ELR (cell line): ENCODE results near the gene CNST.

Experiments
- DNase-seq: peaks from one replicate; pipeline ENCODE4 v3.0.0-alpha.2; 2015; ENCODE audit warnings: low read depth

The CNST gene

DNA sequence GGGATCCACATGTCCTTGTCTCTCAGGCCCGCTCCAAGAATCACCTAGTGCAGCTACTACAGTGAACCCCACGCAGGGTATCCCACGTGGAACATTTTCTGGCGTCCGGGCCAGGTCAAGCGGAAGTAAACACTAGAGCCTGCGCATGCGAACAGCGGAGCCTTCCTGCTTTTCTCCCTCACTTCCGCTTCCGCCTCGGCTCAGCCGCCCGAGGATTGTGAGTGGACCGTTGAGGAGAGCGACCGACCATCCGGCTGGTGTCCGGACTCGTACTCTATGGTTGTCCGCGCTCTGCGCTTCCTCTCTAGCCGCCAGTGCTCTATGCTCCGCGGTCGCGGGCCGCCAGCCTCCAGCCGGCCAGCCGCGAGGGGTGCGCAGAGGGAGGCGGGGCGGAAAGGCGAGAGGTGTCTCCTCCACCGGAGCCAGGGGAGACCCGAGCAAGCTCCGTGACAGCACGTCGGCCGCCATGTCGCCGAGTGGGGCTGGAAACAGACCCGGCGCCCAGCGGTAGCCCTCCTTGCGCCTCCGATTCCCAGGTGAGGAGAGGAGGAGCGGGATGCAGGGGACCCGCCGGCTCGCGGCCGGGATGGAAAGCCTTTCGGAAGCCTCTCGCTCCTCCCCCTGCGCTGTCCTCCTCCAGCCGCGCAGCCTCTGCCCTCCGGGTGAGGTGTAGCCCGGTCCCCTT lies at the start of gene CNST, which contains the start of gene TFB2M:
Gene CNST, plus strand, starts transcription at position 329 of the 685 bp plus-strand sequence. CDS start 25,107 bp downstream, outside the sequence.
Gene TFB2M, minus strand, starts transcription at position 134 of the 685 bp plus-strand sequence. Its CDS starts 123 bp downstream, at position 11.
- peak; percentile 99 for DNase-seq

DNA sequence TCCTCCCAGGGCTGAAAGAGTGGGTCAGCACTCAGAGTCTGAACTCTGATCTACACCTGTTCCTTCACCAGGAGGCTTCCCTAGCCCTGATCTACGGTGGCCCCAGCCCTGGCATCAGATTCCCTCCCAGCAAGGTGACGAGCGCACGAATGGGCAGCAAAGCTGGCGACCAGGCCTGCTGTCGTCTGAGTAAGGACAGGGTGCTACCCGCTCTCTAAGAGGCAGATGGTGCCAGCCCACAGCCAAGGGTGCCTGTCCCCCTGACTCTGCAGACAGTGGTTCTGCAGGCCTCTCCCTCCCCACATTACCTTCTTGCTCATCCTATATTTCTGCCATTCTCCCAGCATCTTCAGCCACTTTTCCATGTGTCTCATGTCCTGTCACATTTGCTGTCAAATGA lies 48.9 kb upstream of the CNST start:
- DNase-seq: no peak

GRCh38 chr1:246518456-246519205 lies 47.6 kb upstream of the CNST start:
- DNase-seq: no peak

- DNase-seq: no peak
Observed at GRCh38 chr1:246519514-246519913, 46.7 kb upstream of the CNST start.

GRCh38 chr1:246526380-246526779 lies 39.9 kb upstream of the CNST start:
- DNase-seq: no peak

GRCh38 chr1:246526915-246527314 lies 39.3 kb upstream of the CNST start:
- DNase-seq: no peak

DNA sequence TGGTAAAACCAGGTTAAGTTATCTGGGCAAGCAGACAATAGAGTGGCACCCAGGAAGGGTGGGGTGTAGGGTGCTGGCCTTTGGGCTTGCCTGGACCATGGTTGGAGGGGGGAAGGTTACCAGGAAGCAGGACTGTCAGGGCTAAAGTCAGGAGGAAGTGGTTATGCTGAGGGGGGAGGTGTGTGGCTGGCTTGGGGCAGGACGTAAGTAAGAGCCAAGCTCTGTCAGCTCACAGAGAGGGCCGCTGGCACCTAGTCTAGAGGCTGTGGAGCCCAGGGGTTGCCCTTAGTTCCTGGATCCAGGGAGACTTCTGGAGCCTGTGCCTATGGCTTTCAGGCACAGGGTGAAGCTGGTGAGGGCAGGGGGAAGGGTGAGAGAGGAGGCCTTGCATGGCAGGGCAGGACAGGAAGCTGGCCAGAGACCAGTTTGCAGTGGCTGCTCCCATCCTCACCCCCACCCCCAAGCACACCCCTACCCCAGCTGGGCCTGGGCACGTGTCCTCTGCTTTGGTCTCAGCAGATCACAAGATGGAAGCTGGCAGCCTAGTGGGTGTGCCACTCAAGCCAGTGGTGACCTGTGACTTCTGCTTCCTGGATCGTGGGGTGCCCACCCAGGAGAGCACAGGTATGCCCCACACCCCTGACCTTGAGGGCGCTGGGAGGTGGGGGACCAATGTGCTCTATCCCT lies 38.7 kb upstream of the CNST start:
- DNase-seq: no peak

GRCh38 chr1:246528933-246529731 lies 37.1 kb upstream of the CNST start:
- no peak for DNase-seq

DNA sequence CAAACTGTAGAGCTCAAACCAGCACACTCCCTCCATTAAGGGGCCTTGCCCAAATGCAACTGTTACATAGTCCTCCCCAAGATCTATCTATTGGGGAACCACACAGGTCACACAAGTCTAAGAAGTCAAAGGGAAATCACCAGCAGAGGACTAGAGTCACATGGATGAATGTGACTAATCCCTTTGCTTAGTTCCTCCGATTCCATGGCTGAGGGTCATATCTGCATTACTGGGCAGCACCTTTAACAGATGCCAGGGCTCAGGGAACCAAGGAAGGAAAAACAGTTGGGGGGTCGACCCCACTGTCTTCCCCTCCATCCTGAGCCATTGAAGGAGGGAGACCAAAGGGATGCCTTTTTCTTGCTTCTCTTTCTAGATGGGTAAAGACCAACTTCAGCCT lies 35.8 kb upstream of the CNST start:
- no peak for DNase-seq

DNA sequence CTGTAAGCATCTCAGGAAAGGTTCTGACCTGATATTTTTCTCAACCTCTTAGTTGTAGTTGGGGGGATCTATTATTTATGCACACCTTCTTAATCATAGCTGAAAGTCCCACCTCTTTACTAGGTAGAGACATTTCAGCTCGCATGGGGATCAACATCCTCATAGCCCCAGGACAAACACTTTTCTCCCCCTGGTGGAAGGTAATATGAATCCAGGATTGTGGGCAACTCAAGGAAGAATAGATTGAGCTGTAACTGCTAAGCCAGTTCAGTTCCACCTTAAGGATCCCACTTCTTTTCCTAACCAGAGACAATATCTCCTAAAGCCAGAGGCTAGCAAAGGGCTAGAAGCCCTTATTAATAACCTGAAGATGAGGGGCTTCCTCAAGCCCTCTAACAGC lies 33.7 kb upstream of the CNST start:
- DNase-seq: peak; percentile 43

- no peak for DNase-seq
Observed at GRCh38 chr1:246533371-246533905, 32.8 kb upstream of the CNST start.

DNA sequence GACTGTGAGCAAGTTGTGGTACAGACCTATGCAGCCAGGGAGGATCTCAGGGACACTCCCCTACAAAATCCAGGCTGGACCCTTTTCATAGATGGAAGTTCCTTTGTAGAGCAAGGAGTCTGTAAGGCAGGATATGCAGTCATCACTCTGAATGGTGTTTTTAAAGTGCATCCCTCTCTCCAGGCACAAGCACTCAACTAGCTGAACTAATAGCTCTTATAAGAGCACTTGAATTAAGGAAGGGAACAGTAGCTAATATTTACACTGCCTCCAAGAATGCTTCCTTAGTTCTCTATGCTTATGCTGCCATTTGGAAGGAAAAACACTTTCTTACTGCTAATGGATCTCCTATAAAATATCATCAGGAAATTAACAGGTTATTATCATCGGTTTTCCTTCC lies 32.1 kb upstream of the CNST start:
- no peak for DNase-seq

DNA sequence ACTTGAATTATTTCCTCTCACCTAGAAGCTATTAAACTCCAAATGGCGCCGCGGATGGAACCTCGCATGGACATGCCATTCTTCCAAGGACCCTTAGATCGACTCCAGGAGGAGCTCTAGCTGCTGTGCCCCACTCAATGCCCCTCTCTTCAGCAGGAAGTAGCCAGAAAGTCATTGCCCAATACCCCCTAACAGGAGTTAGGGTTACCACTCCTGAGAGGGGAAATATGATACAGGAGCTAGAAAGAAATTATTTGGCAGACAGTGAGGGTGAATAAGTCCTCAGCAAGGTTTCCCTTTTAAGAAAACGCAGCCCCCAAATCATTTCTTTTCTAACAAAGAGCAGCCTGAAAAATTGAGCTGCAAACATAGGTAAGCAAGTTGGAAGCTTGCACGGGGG lies 28.8 kb upstream of the CNST start:
- no peak for DNase-seq

DNA sequence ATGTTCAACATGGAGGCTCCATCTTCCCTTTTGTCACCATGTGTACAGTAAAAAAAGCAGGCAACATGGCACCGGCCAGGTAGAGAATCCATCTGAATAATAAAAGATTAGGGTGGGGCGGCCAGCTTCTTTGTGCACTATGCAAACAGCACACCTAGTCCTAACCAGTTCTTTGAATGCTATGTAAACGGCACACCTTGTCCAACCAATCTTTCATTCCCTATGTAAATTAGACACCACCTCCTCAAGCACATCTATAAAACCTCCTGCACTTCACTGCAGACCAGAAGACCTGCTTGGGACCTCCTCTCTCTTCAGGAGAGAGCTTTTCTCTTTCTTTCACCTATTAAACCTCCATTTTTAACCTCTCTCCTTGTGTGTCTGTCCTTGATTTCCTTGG lies 28.4 kb upstream of the CNST start:
- no peak for DNase-seq

- no peak for DNase-seq
Observed at GRCh38 chr1:246540738-246541491, 25.3 kb upstream of the CNST start.

- DNase-seq: no peak
Observed at GRCh38 chr1:246544001-246544400, 22.3 kb upstream of the CNST start.

DNA sequence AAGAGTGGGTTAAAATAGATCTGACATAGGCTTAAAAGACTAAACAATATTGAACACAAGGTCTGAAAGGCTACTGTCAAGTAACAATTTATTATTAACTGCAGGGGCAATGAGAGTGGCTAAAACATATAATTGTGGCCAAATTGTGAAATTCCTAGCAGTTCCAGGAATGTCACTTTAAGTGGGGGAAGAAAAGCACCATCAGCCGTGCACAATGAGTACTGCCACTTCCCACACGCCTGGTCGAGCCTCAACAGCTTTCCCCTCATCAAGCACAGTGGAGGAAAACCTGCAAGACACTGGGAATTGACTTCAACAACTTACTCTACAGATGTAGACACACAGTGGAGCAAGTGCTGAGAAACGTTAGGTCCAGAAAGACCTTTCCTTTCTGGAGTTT lies 16.6 kb upstream of the CNST start:
- no peak for DNase-seq

DNA sequence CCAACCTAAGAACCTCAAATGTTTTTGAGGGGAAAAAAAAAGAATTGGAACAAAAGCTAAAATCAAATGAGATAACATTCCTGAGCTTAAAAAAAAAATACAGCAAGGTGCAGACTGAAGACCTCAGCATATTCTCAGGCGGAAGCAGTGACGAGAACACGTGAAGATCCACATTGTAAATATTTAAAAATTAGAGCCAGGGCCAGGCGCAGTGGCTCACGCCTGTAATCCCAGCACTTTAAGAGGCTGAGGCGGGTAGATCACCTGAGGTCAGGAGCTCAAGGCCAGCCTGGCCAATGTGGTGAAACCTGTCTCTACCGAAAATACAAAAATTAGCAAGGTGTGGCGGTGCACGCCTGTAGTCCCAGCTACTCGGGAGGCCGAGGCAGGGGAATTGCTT lies 15.9 kb upstream of the CNST start:
- no peak for DNase-seq

DNA sequence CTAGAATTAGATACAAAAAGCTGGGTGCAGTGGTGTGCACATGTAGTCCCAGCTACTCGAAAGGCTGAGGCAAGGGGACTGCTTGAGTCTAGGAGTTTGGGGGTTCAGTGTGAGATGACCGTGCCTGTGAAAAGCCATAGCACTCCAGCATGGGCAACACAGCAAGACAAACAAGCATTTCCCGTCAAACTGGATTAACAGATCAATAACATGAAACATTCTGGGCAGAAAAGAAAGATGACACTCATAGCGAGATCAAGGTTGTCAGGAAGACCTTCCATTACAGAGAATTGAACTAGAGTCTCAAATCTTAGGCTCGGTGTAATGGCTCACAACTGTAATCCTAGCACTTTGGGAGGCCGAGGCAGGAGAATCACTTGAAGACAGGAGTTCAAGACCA lies 14.1 kb upstream of the CNST start:
- no peak for DNase-seq

GRCh38 chr1:246554201-246554600 lies 12.1 kb upstream of the CNST start:
- DNase-seq: no peak

GRCh38 chr1:246558041-246558440 lies 8.2 kb upstream of the CNST start:
- no peak for DNase-seq
